Activated effector memory CD4-positive, alpha-beta T cell treated with Interleukin-2 at 50 U/mL for 16 hours (primary cell): Measurements from ENCODE around the gene SNTA1.
A peak's percentile ranks its signal among the peaks of the same experiment; 100 is the strongest.
"Not testable (repeated sequence)": the region's sequence is repeated elsewhere in the genome, so short reads cannot be mapped to it uniquely, and the experiment has no call there.

Source experiments
- DNase-seq: peaks from one replicate; pipeline ENCODE4 v3.0.0-alpha.2; 2020

SNTA1 gene

DNA sequence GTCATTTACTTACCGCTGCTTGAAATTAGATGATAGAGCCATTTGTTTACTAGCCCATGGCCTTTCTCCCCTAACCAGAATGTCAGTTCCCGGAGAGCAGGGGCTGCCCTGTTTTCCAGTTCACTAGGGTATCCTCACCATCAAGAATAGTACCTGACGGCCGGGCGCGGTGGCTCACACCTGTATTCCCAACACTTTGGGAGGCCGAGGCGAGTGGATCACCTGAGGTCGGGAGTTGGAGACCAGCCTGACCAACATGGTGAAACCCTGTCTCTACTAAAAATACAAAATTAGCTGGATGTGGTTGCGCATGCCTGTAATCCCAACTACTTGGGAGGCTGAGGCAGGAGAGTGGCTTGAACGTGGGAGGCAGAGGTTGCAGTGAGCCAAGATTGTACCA lies 19.7 kb downstream of the SNTA1 start:
- DNase-seq: not testable (repeated sequence)

DNA sequence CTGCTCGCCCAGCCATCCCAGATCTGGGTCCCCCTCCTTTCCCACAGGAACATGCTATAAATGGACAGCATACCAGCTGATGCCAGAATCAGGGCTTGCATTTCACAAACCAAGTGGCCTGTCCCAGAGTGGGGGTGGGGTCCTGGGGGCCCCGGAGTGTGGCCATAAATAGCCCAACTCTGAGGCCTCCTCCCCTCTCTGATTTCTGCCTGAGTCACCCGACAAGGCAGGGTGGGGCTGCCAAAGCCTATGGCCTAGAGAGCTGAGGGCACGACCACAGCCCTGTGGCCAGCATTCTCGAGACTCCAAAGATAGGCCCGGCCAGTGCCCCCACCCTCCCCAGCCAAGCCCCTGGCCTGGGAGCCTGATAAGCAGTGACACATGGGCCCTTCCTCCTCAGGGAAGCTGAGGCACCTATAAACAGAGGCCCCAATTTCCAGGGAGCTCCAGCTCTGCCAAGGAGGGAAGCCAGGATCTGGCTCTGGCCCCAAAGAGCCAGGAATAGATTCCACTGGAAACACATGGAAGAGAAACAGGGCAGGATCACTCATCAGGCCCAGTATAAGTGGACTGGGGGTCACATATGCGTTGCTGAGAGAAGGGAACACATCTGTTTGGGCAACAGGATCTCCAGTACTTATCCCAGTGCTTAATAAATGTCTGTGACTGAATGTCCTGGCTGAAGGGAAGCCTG lies 20.3 kb downstream of the SNTA1 start:
- no peak for DNase-seq

DNA sequence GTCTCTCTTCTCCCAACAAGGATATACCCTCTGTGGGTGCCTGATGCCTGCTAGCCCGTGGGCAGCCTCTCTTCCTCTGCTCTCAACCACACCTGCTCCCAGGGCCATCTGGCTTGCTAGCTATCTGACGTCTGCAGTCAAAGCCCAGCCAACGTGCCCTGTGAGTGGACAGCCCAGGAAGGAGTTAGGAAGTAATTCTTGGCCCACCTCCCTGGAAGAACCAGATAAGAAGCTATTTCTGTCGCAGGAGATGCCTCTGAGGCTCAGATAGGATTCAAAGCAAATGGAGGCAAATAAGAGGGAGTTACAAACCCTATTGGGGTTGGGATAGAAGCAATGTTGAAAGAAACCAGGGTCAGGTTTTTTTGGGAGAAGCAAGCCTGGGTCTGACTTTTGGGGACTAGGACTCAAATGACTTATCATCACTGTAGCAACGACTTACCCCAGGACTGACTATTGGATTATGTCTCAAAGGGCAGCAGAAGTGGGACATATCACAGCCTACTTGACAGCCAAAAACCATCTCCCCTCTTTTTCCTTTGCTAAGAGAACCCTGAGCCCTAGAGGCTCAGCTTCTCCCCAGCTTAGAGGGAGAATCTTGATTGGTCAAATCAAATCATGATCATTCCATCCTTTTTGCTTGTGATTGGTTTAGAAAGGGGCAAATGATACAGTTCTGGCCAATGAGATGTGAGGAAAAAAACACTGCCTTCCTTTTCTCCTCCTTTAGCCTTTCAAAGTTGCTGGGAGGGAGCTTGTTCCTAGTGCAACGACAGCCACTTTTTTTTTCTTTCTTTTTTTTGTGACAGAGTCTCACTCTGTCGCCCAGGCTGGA lies 24.2 kb downstream of the SNTA1 start:
- DNase-seq: no peak

DNA sequence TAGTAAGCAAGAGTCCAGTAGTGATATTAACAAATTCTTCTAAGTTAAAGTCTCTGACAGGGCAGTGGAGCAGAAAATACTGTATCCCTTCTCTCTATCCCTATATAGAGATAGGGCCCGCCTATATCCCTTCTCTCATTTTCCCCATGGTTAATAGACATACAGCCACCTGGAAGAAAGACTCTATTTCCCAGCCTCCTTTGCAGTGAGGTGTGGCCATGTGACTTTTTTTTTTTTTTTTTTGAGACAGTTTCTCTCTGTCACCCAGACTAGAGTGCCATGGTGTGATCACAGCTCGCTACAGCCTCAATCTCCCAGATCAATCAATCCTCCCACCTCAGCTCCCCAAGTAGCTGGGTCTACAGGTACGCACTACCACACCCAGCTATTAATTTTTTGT lies 25.5 kb downstream of the SNTA1 start:
- DNase-seq: no peak

DNA sequence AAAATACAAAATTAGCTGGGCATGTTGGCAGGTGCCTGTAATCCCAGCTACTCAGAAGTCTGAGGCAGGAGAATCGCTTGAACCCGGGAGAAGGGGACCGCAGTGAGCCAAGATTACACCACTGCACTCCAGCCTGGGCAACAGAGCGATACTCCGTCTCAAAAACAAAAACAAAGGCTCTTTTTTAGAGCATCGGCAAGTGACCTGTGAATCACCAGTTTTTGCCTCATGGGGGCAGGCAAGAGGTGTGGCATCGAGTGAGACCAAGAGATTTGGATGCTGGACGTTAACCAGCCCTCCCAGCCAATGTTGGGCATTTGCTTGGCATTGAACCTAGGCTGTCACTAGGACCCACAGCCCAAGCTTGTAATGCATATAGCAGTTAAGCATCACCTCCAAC lies 27.6 kb downstream of the SNTA1 start:
- no peak for DNase-seq

DNA sequence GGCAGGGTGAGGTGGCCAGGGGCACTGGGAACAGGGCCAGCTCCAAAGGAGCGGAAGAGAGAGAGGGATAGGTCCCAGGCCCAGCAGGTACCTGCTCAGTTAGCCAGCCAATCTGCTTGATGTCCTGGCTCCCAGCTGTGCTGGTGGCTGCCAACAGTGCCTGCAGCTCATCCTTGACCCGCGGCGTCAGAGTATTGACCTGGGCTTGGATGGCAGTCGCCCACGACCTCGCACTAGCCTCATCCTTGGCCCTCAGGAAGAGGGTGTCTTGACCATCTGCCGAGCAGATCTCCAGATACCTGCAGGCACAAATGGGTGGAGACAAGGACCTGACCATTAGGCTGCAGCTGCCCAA lies 31.1 kb downstream of the SNTA1 start:
- no peak for DNase-seq

DNA sequence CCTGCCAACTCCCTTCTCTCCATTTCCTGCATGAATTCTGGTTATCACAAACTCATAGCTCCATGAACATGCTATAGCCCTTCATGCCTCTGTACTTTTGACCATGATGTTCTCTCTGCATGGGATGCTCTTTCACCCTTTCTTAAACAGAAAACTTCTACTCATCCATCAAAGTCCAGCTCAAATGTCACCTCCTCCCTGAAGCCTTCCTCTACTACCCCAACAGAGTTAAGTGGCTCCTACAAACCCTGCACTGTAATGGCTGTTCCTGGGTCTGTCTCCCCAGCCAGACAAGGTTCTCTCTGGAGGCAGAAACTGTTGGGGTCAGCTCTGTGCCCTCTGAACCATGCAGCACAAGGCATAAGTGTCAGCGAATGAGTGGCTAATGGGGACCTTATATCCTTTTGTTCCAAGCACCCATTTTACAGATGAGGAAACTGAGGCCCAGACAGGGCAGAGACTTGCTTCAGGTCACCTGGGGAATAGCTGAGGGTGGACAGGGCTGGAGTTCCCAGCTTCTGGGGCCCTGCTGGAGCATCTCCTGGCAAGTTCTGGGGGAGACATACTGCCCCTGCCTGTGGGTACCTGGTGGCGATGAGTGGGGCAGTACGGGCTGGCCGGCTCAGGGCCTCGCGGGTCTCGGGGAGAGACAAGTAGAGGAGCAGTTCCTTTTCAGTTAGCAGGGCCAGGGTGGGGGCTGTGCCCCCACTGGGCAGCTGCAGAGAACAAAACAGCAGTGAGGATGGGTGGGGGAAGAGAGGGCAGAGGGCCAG lies 31.7 kb downstream of the SNTA1 start:
- no peak for DNase-seq

DNA sequence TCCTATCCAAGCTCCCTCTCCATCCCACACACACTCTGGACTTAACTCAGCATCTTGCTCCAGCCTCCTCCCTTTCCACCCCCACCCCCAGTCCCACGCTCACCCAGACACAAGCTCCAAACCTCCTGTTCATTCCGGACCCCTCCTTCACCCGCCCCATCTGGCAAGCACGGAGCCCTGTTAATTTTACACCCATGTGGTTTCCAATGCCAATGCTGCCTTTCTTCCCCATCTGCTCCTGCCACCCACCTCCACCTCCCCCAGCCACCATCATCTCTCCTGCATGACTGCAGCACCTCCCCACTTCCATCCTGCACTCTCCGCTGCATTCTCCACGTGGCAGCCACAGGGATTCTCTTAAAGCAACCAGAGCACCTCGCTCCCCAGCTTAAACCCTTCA lies 32.3 kb downstream of the SNTA1 start:
- no peak for DNase-seq

DNA sequence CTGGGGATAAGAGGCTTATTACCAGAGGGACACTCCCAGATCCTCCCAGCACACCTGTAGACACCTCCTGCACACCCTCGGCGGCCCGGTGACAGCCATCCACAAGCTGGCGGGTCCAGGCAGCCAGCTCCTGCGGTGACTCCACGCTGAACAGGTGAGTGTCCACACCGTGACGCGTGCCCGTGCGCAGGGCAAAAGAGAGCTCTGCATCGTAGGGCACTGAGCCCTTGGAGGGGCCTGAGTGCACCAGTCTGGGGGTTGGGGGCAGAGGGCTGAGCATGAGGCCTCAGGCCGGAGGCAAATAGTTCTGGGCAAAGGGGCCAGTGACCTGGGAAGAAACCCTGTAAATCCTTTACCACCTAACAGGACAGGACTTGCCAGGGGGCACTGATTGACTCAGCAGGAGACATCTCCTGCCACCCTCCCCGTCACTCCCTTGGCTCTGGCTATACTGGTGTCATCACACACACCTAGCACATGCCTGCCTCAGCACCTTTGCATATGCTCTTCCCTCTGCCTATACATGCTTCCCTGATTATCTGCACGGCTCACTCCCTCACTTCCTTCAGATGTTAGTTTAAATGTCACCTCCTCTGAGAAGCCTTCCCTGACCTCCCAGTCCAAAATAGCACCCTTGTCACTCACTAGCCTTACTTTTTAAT lies 33.4 kb downstream of the SNTA1 start:
- DNase-seq: no peak

DNA sequence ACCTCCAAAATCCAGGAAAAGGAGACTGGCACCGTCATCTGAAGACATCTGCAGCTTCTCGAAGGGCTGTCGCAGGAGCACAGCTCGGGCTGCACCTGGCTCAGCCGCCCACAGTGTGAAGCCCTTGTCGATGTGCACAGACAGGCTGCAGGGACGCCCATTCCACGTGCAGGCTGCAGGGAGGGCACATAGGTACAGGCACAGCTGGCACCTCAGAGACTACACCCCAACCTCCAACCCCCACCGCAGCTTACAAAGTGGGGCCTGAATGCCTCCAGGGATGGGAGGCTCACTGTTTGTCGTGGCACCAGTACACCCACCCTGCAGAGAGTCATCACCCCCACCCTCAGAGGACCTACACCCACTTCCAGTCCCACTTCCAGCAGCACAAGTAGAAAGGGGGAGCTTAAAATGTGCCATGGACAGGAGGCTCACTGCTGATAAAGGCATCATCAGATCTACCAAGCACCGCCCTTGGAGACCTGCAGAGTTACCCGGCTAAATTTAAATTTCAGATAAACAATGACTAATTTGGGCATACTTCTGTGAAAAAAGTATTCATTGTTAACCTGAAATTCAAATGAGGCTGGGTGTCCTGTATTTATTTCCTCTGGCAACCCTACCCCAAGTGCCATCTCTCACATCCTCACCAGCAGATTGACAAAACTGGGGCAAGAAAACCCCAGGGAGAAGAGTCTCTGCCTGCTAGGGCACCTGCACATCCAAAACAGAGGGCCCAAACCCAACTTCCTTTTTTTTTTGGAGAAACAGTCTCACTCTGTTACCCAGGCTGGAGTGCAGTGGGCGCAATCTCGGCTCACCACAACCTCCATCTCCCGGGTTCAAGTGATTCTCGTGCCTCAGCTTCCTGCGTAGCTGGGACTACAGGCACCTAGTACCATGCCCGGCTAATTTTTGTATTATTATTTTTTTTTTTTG lies 34.6 kb downstream of the SNTA1 start:
- DNase-seq: no peak

DNA sequence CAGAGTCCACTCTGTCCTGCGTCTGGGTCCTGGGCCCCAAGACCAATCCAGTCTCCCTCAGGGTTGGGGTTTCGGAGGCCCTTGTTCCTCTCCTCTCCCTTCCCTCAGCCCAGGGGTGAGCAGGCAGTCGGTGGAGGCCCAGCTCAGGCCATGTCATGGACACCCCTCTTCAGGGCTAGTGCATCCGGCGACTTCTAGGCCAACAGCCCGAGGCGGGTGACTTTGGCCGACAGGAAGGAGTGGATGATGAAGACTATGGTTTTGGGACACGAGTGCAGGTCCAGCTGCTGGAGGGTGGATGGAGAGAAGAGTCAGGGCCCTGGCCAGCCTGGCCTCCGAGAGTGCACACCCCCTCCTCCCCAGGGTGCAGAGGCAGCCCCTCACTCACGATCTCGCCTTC lies 35.2 kb downstream of the SNTA1 start:
- DNase-seq: no peak

DNA sequence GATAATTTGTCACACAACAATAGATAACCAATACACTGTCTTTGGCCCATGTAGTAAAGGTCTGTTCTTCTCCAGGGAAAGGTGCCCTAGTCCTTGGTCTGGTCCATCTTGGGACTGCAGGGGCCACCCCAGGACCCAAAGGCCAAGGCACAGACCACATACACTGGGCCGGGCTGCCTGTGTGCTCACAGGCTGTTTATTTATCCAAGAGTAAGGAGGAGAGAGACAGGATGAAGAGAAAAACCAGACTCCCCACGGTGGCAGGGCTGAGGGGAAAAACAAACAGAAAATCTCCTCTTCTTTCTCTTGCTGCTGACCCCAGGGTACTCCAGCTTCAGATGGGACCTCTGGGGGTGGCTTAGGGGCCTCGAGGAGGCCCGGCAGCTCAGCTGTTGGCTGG lies 35.8 kb downstream of the SNTA1 start:
- no peak for DNase-seq

DNA sequence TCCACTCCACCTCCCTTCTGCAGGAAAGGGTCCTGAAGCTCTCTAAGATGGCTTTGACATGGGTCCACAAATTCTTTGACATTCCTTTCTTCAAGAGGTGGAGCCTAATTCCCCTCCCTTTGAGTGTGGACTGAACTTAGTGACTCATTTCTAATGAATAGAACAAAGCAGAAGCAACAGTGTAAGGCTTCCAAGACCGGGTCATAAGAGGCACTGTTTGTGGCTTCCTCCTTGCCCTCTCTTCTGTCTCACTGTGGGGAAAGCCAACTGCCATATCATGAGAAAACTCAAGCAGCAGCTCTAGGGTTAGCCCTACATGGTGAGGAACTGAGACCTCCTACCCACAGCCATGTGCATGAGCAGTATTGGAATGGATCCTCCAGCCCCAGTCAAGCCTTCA lies 36.3 kb downstream of the SNTA1 start:
- DNase-seq: no peak

DNA sequence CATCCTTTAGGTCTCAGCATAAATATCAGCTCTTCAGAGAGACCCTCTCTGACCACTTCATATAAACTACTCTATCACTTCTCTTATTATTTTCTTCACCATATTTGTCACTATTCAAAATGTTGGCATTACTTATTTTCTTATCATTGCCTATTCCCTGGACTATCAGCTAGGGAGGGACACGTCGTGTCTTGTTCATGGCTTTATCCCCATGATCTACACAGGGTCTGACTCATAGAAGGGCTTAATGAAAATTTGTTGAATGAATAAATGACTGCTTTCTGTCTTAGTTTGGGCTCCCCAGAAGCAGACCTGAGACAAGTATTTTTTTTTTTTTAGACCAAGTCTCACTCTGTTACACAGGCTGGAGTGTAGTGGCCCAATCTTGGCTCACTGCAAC lies 39.3 kb downstream of the SNTA1 start:
- DNase-seq: no peak

DNA sequence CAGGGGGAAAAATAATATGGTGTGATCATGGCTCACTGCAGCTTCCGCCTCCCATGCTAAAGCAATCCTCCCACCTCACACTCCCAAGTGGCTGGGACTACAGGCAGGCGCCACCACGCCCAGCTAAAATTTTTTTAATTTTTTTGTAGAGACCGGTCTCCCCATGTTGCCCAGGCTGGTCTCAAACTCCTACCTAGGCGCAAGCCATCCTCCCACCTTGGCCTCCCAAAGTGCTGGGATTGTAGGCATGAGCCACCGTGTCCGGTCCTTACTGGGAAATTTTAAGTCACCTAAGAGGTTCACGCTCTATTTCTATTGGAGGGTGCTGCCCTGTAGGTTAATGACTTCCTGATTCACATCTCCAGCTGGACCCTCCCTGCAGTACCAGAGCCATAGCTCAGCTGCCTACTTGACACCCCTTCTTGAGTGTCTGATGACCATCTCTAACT lies 41.6 kb downstream of the SNTA1 start:
- DNase-seq: no peak

DNA sequence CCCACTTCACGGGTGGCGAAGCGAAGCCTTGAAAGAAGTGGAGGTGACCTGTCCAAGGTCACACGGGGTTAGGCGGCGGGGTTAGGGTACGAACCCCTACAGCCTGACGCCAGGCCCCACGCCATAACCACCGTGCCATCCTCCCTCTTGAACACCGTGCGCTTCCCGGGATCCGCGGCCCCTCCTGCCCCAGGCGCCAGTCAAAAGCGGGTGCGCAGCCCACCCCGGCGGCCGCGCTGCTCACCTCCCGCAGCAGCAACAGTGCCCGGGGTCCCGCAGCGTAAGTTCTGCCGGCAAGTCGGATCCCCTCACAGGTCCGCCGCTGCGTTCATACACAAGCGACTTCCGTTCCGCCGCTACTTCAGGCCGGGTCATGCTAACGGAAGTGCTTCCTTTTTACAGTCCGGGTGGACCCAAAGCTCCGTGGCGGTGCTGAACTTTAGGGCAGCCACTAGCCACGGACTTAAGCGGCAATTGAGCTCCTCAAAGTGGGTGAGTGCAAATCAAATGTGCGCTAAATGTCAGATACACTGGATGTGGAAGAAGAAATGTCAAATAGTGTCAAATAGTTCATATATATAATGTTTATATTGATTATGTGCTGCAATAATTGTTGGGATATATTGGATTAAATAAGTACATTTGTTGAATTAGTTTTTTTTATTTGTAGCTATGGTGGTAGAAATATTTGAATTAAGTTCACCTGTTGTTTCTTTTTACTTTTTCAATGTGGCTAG lies 42.2 kb downstream of the SNTA1 start, which contains the start of gene CDK5RAP1:
Gene CDK5RAP1, minus strand, starts transcription at position 336 of the 737 bp plus-strand sequence. CDS start 4,455 bp downstream, outside the sequence.
- peak; percentile 77 for DNase-seq

DNA sequence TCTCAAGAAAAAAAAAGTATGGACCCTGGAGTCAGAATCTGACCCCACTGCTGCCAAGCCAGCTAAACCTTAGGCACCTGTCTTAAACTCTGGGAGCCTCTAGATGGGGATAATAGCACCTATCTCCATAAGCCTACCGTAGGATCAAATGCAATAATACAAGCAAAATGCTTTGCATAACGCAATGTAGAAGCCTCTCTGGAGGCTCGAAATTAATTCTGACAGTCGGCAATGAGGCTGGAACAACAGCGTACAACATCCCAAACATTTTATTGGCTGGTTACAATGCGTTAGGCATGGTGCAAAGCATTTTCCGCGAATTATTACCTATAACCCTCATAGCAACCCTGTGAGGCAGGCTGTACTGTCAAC lies 42.8 kb downstream of the SNTA1 start:
- no peak for DNase-seq

DNA sequence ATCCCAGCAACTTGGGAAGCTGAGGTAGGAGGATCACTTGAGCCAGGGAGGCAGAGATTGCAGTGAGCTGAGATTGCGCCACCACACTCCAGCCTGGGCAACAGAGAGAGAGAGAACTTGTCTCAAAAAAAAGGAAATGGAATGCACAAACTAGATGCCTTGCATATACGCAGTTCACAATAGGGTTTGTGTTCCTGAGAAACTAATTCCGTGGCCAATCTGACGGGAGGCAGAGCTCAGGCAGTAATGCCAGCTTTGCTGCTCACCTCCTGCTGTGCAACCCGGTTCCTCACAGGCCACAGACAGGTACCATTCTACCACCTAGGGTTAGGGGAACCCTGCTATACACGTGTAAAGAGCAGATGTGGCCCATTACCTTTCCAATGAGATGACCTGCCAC lies 43.6 kb downstream of the SNTA1 start:
- no peak for DNase-seq

DNA sequence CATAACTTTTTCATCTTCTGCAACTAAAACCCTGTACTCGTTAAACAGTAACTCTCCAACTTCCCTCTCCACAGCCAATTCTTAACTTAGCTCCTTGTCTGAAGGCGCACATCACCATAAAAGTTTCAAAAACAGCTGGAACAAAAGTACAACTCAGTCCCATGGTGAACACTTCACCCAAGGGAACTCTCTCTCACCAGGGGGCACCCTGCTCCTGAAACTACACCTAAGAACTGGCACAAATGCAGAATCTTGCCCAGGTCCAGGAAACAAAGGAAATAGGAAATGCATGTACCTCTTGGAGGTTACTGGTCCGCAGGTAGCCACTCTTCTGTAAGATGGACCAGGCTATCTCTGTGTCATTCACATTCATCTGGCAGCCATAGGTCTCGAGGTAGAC lies 48.8 kb downstream of the SNTA1 start:
- no peak for DNase-seq

DNA sequence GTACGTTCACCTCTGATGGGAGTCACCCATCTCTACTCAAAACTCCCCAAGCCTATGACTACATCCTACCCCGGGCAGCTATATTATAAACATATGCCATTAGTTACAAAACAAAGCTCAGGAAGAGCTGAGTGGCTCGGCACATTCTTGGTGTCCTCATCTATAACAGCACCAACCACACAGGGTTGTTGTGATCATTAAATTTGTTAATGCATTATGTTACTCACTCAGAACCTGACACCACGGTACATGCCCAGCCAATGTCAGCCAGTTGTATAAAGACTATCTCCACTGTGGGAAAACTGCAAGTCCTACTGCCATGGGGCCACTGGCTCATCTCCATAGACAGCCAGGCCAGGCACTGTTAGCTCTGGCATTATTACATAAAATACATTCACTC lies 50.0 kb downstream of the SNTA1 start:
- no peak for DNase-seq

DNA sequence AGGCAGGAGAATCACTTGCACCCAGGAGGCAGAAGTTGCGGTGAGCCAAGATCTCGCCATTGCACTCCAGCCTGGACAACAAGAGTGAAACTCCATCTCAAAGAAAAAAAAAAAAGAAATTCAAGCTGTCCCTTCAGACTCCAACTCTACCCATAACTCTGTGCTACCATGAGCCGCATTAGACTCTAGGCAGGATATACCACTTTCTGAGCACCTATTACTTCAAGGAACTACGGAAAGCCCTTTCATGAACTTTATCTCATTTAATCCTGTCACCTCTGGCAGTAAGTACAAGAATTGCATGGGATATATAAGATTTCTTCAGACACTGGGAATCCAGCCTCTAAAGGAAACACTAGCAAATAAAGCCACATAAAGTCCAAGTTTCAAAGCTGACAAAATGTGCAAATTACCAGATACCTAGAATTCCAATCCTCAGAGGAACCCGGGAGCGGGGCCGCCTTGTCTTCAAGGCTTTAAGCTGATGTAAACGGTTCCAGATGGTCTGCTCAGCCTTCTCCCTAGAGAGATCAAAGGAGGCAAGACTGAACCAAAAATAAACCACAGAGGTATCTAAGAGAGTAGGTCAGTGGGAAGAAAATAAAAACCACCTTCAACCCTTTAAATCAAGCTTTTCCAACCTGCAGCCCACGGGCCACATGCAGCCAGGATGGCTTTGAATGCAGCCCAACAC lies 51.7 kb downstream of the SNTA1 start:
- DNase-seq: no peak
